GM12891 (cell line): ENCODE data around the gene TMC2. TPM values are rescaled to one million over a fixed set of nuclear protein-coding genes. Genes with fewer than 3 reads are reported as not detected.
"Not testable (repeated sequence)": the region's sequence is repeated elsewhere in the genome, so short reads cannot be mapped to it uniquely, and the experiment has no call there.

Source experiments
- DNase-seq: peaks from one replicate; pipeline ENCODE4 v3.0.0; 2011; ENCODE audit warnings: low spot score; ENCODE audit not compliant: insufficient read length
- FAIRE-seq: peaks from 2 replicates; lab custom pipeline; 2011; peaks lifted over from hg19 to GRCh38; lab: Jason Lieb, UNC
- PAX5 ChIP-seq: IDR thresholded peaks from 2 replicates; pipeline ENCODE4 v1.6.1; 2011; ENCODE audit warnings: low read length, moderate library complexity, mild to moderate bottlenecking; ENCODE audit not compliant: insufficient read depth, severe bottlenecking
- POLR2A ChIP-seq: IDR thresholded peaks from 2 replicates; pipeline ENCODE4 v1.6.1; 2011; ENCODE audit warnings: low read depth, low read length, control low read depth
- POLR2AphosphoS5 ChIP-seq: IDR thresholded peaks from 2 replicates; pipeline ENCODE4 v1.6.1; 2011; ENCODE audit warnings: low read depth, low read length, control low read depth
- POU2F2 ChIP-seq: IDR thresholded peaks from 2 replicates; pipeline ENCODE4 v1.6.1; 2011; ENCODE audit warnings: low read depth, mild to moderate bottlenecking, control low read depth, low read length, moderate library complexity
- SPI1 ChIP-seq: IDR thresholded peaks from 2 replicates; pipeline ENCODE4 v1.6.1; 2011; ENCODE audit warnings: low read depth, low read length, control low read depth
- TAF1 ChIP-seq: IDR thresholded peaks from 2 replicates; pipeline ENCODE4 v1.6.1; 2011; ENCODE audit warnings: low read depth, low read length, control low read depth
- polyA plus RNA-seq: library from polyadenylated mRNA; unstranded; fragments of >200 nt; gene quantifications from one replicate; pipeline ENCODE4 v1.2.1, GENCODE V29; 2012; ENCODE audit warnings: low read depth, missing spikeins, inconsistent platforms; ENCODE audit not compliant: missing spikeins

The TMC2 gene, protein sequence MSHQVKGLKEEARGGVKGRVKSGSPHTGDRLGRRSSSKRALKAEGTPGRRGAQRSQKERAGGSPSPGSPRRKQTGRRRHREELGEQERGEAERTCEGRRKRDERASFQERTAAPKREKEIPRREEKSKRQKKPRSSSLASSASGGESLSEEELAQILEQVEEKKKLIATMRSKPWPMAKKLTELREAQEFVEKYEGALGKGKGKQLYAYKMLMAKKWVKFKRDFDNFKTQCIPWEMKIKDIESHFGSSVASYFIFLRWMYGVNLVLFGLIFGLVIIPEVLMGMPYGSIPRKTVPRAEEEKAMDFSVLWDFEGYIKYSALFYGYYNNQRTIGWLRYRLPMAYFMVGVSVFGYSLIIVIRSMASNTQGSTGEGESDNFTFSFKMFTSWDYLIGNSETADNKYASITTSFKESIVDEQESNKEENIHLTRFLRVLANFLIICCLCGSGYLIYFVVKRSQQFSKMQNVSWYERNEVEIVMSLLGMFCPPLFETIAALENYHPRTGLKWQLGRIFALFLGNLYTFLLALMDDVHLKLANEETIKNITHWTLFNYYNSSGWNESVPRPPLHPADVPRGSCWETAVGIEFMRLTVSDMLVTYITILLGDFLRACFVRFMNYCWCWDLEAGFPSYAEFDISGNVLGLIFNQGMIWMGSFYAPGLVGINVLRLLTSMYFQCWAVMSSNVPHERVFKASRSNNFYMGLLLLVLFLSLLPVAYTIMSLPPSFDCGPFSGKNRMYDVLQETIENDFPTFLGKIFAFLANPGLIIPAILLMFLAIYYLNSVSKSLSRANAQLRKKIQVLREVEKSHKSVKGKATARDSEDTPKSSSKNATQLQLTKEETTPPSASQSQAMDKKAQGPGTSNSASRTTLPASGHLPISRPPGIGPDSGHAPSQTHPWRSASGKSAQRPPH
- polyA plus RNA-seq = 0.04 TPM

DNA sequence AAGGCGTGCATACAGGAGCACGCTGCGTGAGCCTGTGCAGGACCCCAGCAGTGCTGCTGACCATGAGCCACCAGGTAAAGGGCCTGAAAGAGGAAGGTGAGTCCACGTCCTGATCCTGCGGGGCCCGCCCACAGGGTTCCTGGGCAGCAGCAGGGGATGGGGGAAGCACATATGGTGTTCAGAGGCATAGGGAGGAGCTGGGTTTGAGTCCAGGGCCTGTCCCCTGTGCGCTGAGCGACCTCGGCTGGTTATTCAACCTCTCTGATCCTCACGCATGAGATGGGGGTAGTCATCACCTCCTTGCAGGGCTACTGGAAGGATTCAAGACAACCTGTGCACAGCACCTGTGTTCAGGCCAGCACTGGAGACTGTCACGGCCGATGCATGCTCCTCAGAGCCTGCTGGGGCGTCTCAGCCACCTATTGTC, at the start of gene TMC2:
TSS of gene TMC2 (plus strand) at position 14 of the 427 bp plus-strand sequence. CDS start at position 63, 49 bp downstream.
- FAIRE-seq = no peak
- TF ChIP-seq POLR2AphosphoS5 (no peak), POU2F2 (no peak), PAX5 (no peak), TAF1 (no peak), POLR2A (no peak), SPI1 (no peak)
- no peak for DNase-seq

DNA sequence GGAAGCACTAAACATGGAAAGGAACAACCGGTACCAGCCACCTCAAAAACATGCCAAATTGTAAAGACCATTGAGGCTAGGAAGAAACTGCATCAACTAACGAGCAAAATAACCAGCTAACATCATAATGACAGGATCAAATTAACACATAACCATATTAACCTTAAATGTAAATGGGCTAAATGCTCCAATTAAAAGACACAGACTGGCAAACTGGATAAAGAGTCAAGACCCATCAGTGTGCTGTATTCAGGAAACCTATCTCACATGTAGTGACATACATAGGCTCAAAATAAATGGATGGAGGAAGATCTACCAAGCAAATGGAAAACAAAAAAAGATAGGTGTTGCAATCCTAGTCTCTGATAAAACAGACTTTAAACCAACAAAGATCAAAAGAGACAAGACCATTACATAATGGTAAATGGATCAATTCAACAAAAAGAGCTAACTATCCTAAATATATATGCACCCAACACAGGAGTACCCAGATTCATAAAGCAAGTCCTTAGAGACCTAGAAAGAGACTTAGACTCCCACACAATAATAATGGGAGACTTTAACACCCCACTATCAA, 33.5 kb upstream of the TMC2 start:
- not testable (repeated sequence) for DNase-seq, FAIRE-seq

DNA sequence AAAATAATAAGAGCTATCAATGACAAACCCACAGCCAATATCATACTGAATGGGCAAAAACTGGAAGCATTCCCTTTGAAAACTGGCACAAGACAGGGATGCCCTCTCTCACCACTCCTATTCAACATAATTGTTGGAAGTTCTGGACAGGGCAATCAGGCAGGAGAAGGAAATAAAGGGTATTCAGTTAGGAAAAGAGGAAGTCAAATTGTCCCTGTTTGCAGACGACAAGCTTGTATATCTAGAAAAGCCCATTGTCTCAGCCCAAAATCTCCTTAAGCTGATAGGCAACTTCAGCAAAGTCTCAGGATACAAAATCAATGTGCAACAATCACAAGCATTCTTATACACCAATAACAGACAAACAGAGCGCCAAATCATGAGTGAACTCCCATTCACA, 31.6 kb upstream of the TMC2 start:
- DNase-seq, FAIRE-seq: not testable (repeated sequence)

DNA sequence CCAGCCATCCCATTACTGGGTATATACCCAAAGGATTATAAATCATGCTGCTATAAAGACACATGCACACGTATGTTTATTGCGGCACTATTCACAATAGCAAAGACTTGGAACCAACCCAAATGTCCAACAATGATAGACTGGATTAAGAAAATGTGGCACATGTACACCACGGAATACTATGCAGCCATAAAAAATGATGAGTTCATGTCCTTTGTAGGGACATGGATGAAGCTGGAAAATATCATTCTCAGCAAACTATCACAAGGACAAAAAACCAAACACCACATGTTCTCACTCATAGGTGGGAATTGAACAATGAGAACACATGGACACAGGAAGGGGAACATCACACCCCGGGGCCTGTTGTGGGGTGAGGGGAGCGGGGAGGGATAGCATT, 29.9 kb upstream of the TMC2 start:
- not testable (repeated sequence) for FAIRE-seq, DNase-seq

DNA sequence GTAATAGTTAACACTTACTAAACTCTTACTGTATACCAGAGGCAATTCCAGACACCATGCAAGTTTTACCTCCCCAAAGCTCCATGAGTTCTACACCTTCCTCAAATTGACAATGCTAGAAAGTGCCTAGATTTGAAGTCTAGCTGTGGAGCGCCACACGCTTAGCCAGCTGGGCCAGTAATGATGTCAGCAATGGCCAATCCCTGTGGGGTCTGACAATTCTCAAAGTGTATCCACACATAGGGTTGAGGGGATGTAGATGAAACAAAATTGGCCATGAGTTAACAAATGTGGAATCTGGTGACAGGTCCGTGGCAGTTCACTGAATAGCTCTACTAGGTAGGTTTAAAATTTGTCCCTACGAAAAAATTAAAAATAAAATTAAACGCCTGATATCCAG, 28.9 kb upstream of the TMC2 start:
- TF ChIP-seq TAF1 (no peak), POU2F2 (no peak), PAX5 (no peak), POLR2A (no peak), POLR2AphosphoS5 (no peak), SPI1 (no peak)
- DNase-seq (no peak), FAIRE-seq (peak; percentile 23)

DNA sequence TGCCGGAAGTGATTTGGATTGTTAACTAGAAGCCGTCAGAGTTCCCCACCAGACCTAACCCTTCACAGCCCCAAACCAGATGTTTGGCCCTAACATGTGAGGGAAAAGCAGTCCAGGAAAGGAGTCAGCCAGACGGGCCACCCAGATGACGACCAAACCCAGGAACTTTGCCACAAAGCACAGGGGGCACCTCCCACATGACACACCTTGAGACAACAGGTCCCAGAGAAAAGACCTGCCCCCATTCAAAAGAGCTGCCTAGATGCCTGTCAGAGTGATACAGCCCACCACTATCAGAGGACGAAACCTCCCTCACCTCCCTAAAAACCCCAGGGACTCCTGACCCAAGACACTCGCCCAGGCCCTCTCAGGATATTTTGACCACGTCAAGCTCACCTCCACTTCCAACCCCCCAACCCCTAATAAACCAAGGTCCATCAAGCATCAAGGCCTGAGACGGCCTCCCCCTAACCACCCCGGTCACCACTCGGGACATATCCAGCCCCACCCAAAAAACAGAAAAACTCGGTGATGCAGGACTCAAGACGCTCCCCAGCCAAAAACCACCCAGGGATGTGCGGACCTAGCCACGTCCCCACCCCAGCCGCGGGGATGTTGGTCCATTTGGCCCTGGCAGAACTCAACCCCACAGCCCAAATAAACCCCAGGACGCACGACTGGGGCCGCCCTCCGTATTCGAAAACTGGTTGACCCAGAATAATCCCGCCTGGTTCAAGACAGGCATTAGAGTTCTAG, 28.3 kb upstream of the TMC2 start:
- TF ChIP-seq POU2F2 (no peak), POLR2A (no peak), PAX5 (no peak), TAF1 (no peak), SPI1 (no peak), POLR2AphosphoS5 (no peak)
- DNase-seq = peak; percentile 28
- no peak for FAIRE-seq

DNA sequence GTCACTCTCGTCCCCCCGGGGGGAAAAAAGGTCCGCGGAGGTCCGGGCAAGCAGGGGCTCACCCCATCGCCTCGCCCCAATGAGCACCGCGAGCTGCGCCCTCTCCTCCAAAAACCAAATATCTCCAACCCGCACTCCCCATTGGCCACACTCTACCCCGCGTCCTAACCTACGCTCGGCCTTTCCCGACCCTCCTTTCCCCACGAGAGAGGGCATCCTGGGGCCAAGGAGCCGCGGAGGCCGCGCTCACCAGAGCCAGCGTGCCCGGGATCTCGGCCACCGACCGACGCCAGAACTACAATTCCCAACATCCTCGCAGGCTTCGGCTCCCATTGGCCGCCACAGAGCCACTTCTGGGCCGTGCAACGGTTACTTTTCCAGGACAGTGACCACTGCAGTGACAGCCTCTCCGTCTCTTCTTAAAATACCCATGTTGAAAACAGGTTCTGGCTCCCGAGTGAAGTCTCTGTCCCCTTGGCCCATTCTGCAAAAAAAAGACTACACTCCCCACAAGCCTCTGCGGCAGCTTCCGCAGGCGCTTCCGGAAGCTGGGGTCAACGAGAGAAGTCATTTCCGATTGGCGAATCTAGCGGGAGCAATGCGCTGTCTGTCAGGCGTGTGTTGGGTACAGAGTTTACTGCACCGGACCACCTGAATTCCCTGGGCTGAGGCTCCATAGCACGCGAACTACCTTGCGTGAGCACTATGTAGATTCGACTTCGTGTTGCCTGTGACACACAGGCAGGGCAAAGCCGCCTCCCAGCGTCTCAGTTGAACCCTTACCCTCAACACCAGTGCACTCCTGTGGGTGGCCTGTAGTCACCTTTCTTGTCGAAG, 27.5 kb upstream of the TMC2 start, which contains the start of gene ZNF343:
TSS of gene ZNF343 (minus strand) at position 285 of the 837 bp plus-strand sequence. CDS start 15,020 bp downstream, outside the sequence.
- DNase-seq (peak; percentile 79), FAIRE-seq (peak; percentile 92)
- TF ChIP-seq POLR2AphosphoS5 (no peak), POLR2A (peak; percentile 55; the same call in 1 of the 2 replicates), TAF1 (peak; percentile 63)

DNA sequence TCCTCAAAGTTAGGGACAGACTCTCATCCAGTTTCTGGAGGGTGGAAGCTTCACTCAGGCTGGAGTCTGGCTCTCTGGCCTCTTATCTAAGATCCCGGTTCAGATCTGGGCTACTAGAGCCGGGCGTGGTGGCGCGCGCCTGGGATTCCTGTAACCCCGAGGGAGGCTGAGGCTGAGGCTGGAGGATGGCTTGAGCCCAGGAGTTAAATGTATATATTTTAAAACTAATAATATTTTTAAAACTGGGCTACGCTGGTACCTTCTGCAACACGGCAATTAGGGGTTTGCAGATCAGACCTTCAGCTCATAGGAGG, 26.9 kb upstream of the TMC2 start:
- no peak for TF ChIP-seq POLR2AphosphoS5
- no peak for TF ChIP-seq TAF1
- no peak for TF ChIP-seq SPI1
- TF ChIP-seq POLR2A = no peak
- no peak for TF ChIP-seq PAX5
- TF ChIP-seq POU2F2 = no peak
- FAIRE-seq (no peak), DNase-seq (no peak)

DNA sequence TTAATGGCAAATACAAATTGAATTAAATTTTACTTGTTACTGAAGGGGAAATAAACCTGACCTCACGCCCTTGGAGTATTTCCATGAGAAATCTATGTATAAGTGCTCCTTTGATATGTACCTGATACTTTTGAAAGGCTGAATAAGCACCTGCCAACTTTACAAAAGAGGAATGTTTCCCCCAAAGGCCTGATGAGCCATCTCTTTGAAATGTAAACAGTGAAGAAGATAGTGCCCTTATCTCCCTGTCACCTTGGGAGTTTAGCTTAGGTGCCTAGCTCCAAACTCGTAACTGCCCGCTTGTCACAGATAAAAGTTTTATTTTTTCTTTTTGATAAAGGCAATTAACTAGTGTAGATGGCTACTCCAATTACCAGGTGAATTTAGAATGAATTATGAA, 26.6 kb upstream of the TMC2 start:
- TF ChIP-seq TAF1 (no peak), POU2F2 (no peak), SPI1 (no peak), POLR2AphosphoS5 (no peak), POLR2A (no peak), PAX5 (no peak)
- FAIRE-seq (no peak), DNase-seq (no peak)
